Osteocyte (in vitro differentiated cells): ENCODE results near the gene NCOA7. TPM values are rescaled to one million over a fixed set of nuclear protein-coding genes. Genes with fewer than 3 reads are reported as not detected.
"Not testable (repeated sequence)": the region's sequence is repeated elsewhere in the genome, so short reads cannot be mapped to it uniquely, and the experiment has no call there.

ENCODE experiments used
- DNase-seq: peaks from one replicate; pipeline ENCODE4 v3.0.0; 2021; ENCODE audit warnings: mixed read lengths; ENCODE audit not compliant: unreplicated experiment; ENCODE audit errors: extremely low spot score
- H3K27ac Mint-ChIP-seq: one replicate; pipeline ENCODE4 v1.8.0; 2021; ENCODE audit warnings: mild to moderate bottlenecking, mixed read lengths; ENCODE audit not compliant: unreplicated experiment
- H3K27me3 Mint-ChIP-seq: one replicate; pipeline ENCODE4 v1.8.0; 2021; ENCODE audit warnings: mixed read lengths; ENCODE audit not compliant: unreplicated experiment
- H3K36me3 Mint-ChIP-seq: one replicate; pipeline ENCODE4 v1.8.0; 2021; ENCODE audit warnings: mixed read lengths; ENCODE audit not compliant: unreplicated experiment
- H3K4me1 Mint-ChIP-seq: one replicate; pipeline ENCODE4 v1.8.0; 2021; ENCODE audit warnings: mixed read lengths; ENCODE audit not compliant: unreplicated experiment
- H3K4me3 Mint-ChIP-seq: one replicate; pipeline ENCODE4 v1.8.0; 2021; ENCODE audit warnings: mild to moderate bottlenecking, moderate library complexity, mixed read lengths; ENCODE audit not compliant: unreplicated experiment
- H3K9me3 Mint-ChIP-seq: one replicate; pipeline ENCODE4 v1.8.0; 2021; ENCODE audit warnings: mixed read lengths; ENCODE audit not compliant: unreplicated experiment
- total RNA-seq: library from RNA; stranded (reverse); gene quantifications from 2 replicates; pipeline ENCODE4 v1.2.1, GENCODE V29; 2021
- TF ChIP-seq, protein P1 (sequence below): fragments of 200-600 bp; sonication (generic); IDR thresholded peaks from 2 replicates; pipeline ENCODE4 v1.5.0; 2021; ENCODE audit warnings: antibody characterized with exemption, mild to moderate bottlenecking, moderate library complexity

The NCOA7 gene
- total RNA-seq, 1 donor from 2014 or later, result 65.7 TPM

DNA sequence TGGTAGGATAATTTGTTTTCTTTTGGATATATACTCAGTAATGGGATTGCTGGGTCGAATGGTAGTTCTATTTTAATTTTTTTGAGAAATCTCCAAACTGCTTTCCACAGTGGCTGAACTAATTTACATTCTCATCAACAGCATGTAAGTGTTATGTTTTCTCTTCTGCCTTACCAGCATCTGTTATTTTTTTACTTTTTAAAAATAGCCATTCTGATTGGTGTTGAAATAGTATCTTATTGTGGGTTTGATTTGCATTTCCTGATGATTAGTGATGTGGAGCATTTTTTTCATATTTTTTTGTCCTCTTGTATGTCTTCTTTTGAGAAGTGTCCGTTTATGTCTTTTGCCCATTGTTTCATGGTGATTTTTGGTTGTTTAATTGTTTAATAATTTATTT lies 177.7 kb downstream of the NCOA7 start:
- TF ChIP-seq, protein P1, sequence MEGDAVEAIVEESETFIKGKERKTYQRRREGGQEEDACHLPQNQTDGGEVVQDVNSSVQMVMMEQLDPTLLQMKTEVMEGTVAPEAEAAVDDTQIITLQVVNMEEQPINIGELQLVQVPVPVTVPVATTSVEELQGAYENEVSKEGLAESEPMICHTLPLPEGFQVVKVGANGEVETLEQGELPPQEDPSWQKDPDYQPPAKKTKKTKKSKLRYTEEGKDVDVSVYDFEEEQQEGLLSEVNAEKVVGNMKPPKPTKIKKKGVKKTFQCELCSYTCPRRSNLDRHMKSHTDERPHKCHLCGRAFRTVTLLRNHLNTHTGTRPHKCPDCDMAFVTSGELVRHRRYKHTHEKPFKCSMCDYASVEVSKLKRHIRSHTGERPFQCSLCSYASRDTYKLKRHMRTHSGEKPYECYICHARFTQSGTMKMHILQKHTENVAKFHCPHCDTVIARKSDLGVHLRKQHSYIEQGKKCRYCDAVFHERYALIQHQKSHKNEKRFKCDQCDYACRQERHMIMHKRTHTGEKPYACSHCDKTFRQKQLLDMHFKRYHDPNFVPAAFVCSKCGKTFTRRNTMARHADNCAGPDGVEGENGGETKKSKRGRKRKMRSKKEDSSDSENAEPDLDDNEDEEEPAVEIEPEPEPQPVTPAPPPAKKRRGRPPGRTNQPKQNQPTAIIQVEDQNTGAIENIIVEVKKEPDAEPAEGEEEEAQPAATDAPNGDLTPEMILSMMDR, result no peak
- Mint-ChIP-seq H3K9me3 (no peaks in the 10 kb centered on the region), H3K36me3 (peaks cover 26% of the 10 kb centered on the region), H3K27ac (no peak overlapping the region), H3K4me1 (no peaks in the 10 kb centered on the region), H3K27me3 (no peaks in the 10 kb centered on the region), H3K4me3 (no peak overlapping the region)
- DNase-seq, result no peak

DNA sequence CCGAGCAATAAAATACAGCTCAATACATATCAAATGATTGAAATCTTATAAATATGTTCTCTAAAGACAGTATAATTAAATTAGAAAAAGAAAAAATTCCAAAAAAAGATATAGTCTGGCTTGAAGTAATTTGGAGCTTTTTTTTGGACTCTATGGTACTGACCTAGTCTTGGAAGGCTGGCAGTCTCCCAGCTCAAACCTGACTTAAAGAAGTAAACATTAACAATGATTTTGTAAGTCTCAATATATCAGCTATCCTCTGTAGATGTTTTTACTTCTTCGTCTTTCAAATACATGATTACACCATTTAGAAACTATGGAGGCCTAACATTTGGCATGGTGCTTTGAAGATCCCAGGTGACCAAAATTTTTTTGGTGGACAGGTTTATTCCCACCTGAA lies 180.0 kb downstream of the NCOA7 start:
- no peaks in the 10 kb centered on the region for H3K4me1 Mint-ChIP-seq
- no peak overlapping the region for H3K4me3 Mint-ChIP-seq
- no peaks in the 10 kb centered on the region for H3K27me3 Mint-ChIP-seq
- DNase-seq, result no peak
- TF ChIP-seq, protein P1, result no peak
- no peak overlapping the region for H3K27ac Mint-ChIP-seq
- no peaks in the 10 kb centered on the region for H3K9me3 Mint-ChIP-seq
- peaks cover 26% of the 10 kb centered on the region for H3K36me3 Mint-ChIP-seq

DNA sequence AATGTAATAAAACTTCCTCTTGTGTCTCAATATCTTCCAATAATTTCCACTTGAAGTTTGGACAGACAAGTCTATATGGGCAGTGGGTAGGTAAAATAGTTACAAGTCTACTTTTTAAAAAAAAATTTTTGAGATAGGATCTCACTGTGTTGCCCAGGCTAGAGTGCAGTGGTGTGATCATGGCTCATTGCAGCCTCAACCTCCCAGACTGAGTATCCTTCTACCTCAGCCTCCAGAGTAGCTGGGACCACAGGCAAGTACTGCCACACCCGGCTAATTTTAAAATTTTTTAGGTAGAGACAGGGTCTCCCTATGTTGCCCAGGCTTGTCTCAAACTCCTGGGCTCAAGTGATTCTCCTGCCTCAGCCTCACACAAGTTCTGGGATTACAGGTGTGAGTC lies 181.7 kb downstream of the NCOA7 start:
- DNase-seq, H3K9me3 Mint-ChIP-seq, H3K27ac Mint-ChIP-seq, H3K4me1 Mint-ChIP-seq, H3K27me3 Mint-ChIP-seq, H3K4me3 Mint-ChIP-seq: not testable (repeated sequence)
- H3K36me3 Mint-ChIP-seq, result peaks cover 27% of the 10 kb centered on the region

DNA sequence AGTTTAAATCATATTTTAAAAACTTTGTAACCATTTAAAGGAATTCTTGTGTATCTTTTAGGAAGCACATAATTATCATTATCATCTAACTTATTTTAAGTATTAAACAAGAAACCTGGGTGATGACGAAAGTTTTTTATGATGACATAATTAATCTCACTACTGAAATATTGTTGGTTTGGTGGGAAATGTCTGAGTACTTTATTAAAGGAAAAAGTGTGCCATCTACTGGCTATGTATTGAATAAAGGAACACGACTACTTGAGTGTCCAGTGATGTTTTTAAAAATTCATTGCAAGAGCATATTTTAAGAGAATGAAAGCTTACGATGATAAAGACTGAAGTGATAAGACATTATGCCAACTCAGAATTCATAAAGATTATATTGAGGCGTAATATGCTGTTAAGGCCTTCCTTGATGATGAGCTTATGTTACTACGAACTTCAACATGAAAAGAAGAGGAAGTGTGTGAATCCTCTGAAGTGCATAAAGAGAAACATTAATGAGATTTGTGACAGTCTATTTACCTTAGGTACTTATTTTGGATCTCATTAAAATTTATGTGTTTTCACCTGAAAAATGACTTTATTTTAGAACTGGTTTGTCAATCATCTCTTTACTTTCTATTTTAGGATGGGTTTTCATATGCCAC lies 183.6 kb downstream of the NCOA7 start:
- Mint-ChIP-seq H3K36me3 (peaks cover 13% of the 10 kb centered on the region), H3K4me3 (no peak overlapping the region), H3K9me3 (no peaks in the 10 kb centered on the region), H3K27me3 (no peaks in the 10 kb centered on the region), H3K4me1 (no peaks in the 10 kb centered on the region), H3K27ac (peak overlapping the region; percentile 72)
- no peak for DNase-seq
- TF ChIP-seq, protein P1, result peak; percentile 69

DNA sequence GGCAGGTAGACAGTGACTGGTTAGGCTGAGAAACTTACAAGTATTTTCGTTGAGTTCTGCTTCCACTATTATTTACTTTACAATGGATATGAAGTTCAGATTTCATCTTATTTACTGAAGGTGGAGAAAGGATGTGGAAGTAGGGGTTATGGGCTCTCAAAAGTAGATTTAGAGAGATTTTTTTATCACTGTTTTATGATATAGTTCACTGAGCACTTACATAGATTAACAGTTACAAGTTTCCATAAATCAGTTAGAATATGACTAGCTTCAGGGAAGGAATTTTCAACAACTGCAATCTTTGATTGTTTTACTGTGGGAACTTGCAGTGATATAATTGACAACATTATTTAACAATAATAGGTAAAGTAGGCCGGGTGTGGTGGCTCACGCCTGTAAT lies 188.3 kb downstream of the NCOA7 start:
- no peak overlapping the region for H3K27ac Mint-ChIP-seq
- no peaks in the 10 kb centered on the region for H3K9me3 Mint-ChIP-seq
- H3K4me3 Mint-ChIP-seq, result no peak overlapping the region
- no peak for DNase-seq
- no peaks in the 10 kb centered on the region for H3K27me3 Mint-ChIP-seq
- TF ChIP-seq, protein P1, result no peak
- no peaks in the 10 kb centered on the region for H3K4me1 Mint-ChIP-seq
- H3K36me3 Mint-ChIP-seq, result peaks cover 10% of the 10 kb centered on the region

Other genes starting within 250 kb of the NCOA7 start
- gene HEY2, start 41.3 kb upstream of the NCOA7 start, total RNA-seq, result 22.7 and 25.8 TPM in 2 replicates
- 15.0 and 16.6 TPM in 2 replicates for gene HINT3, start 165.8 kb downstream of the NCOA7 start, total RNA-seq
- gene TRMT11, start 195.6 kb downstream of the NCOA7 start, total RNA-seq, result 20.4 and 21.1 TPM in 2 replicates